HepG2 (cell line): ENCODE results near the gene DCAF8.

Source experiments
- BORCS8-MEF2B ChIP-seq: sonication (generic); formaldehyde crosslinking; IDR thresholded peaks from 2 replicates; pipeline ENCODE4 v1.8.0; 2022; ENCODE audit warnings: mild to moderate bottlenecking, missing genetic modification reagents
- CBX2 ChIP-seq, 2 experiments: fragments of 200-600 bp in 1 of 2; sonication (generic); formaldehyde crosslinking in 1 of 2; IDR thresholded peaks; 2 replicates each; pipeline versions ENCODE4 v1.7.0 to v1.8.1; 2018 to 2022; ENCODE audit warnings: low read depth in 2 of 2, low read length in 1 of 2, mild to moderate bottlenecking in 1 of 2, missing genetic modification reagents in 1 of 2
- ESRRA ChIP-seq: sonication (generic); formaldehyde crosslinking; IDR thresholded peaks from 2 replicates; pipeline ENCODE4 v1.5.1; 2020; ENCODE audit warnings: mild to moderate bottlenecking, low read depth, missing genetic modification reagents
- EZH2 ChIP-seq: conservative IDR thresholded peaks from 2 replicates; pipeline ENCODE4 v1.6.1; 2012; ENCODE audit warnings: mild to moderate bottlenecking, low read depth, low read length, moderate library complexity
- ZFP62 ChIP-seq: sonication (generic); formaldehyde crosslinking; IDR thresholded peaks from 2 replicates; pipeline ENCODE4 v1.4.0; 2020; ENCODE audit warnings: missing genetic modification reagents
- ZNF432 ChIP-seq: sonication (generic); formaldehyde crosslinking; IDR thresholded peaks from 2 replicates; pipeline ENCODE4 v1.5.0; 2020; ENCODE audit warnings: missing genetic modification reagents, mild to moderate bottlenecking, borderline replicate concordance
- ZNF768 ChIP-seq: sonication (generic); formaldehyde crosslinking; IDR thresholded peaks from 2 replicates; pipeline ENCODE4 v1.4.0; 2020; ENCODE audit warnings: missing genetic modification reagents
- ZNF790 ChIP-seq: sonication (generic); formaldehyde crosslinking; IDR thresholded peaks from 2 replicates; pipeline ENCODE4 v1.8.0; 2022; ENCODE audit warnings: missing genetic modification reagents, mild to moderate bottlenecking, borderline replicate concordance
- TF ChIP-seq, protein P1 (sequence below): sonication (generic); formaldehyde crosslinking; IDR thresholded peaks from 2 replicates; pipeline ENCODE4 v1.5.0; 2020; ENCODE audit warnings: mild to moderate bottlenecking, missing genetic modification reagents, moderate library complexity
- TF ChIP-seq, protein P2 (sequence below), 2 experiments: IDR thresholded peaks; 2 replicates each; pipeline ENCODE4 v1.6.1; 2011 to 2012; ENCODE audit warnings: low read length in 2 of 2, borderline replicate concordance in 1 of 2, low read depth in 1 of 2, mild to moderate bottlenecking in 1 of 2, moderate library complexity in 1 of 2
- TF ChIP-seq, protein P3 (sequence below): sonication (generic); formaldehyde crosslinking; IDR thresholded peaks from 2 replicates; pipeline ENCODE4 v1.4.0; 2020; ENCODE audit warnings: missing genetic modification reagents
- TF ChIP-seq, protein P4 (sequence below): sonication (generic); formaldehyde crosslinking; IDR thresholded peaks from 2 replicates; pipeline ENCODE4 v1.4.0; 2020; ENCODE audit warnings: missing genetic modification reagents
- TF ChIP-seq, protein P5 (sequence below): sonication (generic); formaldehyde crosslinking; IDR thresholded peaks from 2 replicates; pipeline ENCODE4 v1.4.0; 2020; ENCODE audit warnings: mild to moderate bottlenecking, missing genetic modification reagents

DNA sequence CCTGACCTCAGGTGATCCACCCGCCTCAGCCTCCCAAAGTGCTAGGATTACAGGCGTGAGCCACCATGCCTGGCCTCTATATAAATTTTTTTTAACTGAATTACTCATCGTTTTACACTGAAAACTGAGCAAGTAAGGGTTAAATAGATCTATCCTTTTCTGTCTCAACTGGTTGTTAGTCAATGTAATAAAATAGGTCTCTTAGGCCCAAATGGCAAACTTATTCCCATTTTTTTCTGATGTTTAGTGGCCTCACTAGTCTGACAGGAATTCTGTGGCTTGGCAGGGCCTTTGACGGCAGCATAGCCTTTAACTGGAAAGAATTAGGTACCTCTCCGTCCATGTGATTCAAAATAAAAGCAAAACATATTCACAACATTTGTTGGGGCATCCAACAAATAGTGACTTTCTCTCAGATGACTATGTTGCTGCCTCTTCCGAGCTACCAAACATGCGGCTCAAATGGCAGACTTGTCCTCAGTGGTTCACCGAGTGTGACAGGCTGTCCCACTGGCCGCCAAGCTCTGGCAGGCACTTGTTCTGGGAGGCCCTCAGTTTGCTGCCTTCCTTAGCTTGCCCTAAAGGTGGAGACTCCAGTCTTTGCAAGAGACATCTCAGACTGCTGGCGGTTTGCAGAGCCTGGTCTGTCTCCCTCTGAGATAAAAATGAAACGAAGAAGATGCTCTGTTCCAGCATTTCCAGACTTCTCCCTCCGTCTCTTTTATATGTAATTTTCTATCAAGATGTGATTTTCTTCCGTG lies 93.6 kb downstream of the DCAF8 start:
- TF ChIP-seq CBX2 (IDR thresholded peaks at IDR 0.05; ENCODE audit: low read depth, low read length) (no peak), CBX2 (CRISPR knock-in tag; IDR thresholded peaks at IDR 0.05; ENCODE audit: low read depth) (no peak), ESRRA (CRISPR knock-in tag) (no peak), ZNF768 (CRISPR knock-in tag) (no peak), BORCS8-MEF2B (CRISPR knock-in tag) (no peak), ZNF790 (no peak), ZFP62 (CRISPR knock-in tag) (no peak), EZH2 (no peak), ZNF432 (no peak)
- TF ChIP-seq, protein P1, sequence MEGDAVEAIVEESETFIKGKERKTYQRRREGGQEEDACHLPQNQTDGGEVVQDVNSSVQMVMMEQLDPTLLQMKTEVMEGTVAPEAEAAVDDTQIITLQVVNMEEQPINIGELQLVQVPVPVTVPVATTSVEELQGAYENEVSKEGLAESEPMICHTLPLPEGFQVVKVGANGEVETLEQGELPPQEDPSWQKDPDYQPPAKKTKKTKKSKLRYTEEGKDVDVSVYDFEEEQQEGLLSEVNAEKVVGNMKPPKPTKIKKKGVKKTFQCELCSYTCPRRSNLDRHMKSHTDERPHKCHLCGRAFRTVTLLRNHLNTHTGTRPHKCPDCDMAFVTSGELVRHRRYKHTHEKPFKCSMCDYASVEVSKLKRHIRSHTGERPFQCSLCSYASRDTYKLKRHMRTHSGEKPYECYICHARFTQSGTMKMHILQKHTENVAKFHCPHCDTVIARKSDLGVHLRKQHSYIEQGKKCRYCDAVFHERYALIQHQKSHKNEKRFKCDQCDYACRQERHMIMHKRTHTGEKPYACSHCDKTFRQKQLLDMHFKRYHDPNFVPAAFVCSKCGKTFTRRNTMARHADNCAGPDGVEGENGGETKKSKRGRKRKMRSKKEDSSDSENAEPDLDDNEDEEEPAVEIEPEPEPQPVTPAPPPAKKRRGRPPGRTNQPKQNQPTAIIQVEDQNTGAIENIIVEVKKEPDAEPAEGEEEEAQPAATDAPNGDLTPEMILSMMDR (CRISPR knock-in tag) = no peak
- TF ChIP-seq, protein P2, sequence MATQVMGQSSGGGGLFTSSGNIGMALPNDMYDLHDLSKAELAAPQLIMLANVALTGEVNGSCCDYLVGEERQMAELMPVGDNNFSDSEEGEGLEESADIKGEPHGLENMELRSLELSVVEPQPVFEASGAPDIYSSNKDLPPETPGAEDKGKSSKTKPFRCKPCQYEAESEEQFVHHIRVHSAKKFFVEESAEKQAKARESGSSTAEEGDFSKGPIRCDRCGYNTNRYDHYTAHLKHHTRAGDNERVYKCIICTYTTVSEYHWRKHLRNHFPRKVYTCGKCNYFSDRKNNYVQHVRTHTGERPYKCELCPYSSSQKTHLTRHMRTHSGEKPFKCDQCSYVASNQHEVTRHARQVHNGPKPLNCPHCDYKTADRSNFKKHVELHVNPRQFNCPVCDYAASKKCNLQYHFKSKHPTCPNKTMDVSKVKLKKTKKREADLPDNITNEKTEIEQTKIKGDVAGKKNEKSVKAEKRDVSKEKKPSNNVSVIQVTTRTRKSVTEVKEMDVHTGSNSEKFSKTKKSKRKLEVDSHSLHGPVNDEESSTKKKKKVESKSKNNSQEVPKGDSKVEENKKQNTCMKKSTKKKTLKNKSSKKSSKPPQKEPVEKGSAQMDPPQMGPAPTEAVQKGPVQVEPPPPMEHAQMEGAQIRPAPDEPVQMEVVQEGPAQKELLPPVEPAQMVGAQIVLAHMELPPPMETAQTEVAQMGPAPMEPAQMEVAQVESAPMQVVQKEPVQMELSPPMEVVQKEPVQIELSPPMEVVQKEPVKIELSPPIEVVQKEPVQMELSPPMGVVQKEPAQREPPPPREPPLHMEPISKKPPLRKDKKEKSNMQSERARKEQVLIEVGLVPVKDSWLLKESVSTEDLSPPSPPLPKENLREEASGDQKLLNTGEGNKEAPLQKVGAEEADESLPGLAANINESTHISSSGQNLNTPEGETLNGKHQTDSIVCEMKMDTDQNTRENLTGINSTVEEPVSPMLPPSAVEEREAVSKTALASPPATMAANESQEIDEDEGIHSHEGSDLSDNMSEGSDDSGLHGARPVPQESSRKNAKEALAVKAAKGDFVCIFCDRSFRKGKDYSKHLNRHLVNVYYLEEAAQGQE (IDR thresholded peaks at IDR 0.05; ENCODE audit: borderline replicate concordance in 1 of 2, low read depth in 1 of 2, low read length in 2 of 2) = no peak
- TF ChIP-seq, protein P3, sequence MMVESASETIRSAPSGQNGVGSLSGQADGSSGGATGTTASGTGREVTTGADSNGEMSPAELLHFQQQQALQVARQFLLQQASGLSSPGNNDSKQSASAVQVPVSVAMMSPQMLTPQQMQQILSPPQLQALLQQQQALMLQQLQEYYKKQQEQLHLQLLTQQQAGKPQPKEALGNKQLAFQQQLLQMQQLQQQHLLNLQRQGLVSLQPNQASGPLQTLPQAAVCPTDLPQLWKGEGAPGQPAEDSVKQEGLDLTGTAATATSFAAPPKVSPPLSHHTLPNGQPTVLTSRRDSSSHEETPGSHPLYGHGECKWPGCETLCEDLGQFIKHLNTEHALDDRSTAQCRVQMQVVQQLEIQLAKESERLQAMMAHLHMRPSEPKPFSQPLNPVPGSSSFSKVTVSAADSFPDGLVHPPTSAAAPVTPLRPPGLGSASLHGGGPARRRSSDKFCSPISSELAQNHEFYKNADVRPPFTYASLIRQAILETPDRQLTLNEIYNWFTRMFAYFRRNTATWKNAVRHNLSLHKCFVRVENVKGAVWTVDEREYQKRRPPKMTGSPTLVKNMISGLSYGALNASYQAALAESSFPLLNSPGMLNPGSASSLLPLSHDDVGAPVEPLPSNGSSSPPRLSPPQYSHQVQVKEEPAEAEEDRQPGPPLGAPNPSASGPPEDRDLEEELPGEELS (CRISPR knock-in tag) = no peak
- TF ChIP-seq, protein P4, sequence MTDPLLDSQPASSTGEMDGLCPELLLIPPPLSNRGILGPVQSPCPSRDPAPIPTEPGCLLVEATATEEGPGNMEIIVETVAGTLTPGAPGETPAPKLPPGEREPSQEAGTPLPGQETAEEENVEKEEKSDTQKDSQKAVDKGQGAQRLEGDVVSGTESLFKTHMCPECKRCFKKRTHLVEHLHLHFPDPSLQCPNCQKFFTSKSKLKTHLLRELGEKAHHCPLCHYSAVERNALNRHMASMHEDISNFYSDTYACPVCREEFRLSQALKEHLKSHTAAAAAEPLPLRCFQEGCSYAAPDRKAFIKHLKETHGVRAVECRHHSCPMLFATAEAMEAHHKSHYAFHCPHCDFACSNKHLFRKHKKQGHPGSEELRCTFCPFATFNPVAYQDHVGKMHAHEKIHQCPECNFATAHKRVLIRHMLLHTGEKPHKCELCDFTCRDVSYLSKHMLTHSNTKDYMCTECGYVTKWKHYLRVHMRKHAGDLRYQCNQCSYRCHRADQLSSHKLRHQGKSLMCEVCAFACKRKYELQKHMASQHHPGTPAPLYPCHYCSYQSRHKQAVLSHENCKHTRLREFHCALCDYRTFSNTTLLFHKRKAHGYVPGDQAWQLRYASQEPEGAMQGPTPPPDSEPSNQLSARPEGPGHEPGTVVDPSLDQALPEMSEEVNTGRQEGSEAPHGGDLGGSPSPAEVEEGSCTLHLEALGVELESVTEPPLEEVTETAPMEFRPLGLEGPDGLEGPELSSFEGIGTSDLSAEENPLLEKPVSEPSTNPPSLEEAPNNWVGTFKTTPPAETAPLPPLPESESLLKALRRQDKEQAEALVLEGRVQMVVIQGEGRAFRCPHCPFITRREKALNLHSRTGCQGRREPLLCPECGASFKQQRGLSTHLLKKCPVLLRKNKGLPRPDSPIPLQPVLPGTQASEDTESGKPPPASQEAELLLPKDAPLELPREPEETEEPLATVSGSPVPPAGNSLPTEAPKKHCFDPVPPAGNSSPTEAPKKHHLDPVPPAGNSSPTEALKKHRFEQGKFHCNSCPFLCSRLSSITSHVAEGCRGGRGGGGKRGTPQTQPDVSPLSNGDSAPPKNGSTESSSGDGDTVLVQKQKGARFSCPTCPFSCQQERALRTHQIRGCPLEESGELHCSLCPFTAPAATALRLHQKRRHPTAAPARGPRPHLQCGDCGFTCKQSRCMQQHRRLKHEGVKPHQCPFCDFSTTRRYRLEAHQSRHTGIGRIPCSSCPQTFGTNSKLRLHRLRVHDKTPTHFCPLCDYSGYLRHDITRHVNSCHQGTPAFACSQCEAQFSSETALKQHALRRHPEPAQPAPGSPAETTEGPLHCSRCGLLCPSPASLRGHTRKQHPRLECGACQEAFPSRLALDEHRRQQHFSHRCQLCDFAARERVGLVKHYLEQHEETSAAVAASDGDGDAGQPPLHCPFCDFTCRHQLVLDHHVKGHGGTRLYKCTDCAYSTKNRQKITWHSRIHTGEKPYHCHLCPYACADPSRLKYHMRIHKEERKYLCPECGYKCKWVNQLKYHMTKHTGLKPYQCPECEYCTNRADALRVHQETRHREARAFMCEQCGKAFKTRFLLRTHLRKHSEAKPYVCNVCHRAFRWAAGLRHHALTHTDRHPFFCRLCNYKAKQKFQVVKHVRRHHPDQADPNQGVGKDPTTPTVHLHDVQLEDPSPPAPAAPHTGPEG (CRISPR knock-in tag) = no peak
- TF ChIP-seq, protein P5, sequence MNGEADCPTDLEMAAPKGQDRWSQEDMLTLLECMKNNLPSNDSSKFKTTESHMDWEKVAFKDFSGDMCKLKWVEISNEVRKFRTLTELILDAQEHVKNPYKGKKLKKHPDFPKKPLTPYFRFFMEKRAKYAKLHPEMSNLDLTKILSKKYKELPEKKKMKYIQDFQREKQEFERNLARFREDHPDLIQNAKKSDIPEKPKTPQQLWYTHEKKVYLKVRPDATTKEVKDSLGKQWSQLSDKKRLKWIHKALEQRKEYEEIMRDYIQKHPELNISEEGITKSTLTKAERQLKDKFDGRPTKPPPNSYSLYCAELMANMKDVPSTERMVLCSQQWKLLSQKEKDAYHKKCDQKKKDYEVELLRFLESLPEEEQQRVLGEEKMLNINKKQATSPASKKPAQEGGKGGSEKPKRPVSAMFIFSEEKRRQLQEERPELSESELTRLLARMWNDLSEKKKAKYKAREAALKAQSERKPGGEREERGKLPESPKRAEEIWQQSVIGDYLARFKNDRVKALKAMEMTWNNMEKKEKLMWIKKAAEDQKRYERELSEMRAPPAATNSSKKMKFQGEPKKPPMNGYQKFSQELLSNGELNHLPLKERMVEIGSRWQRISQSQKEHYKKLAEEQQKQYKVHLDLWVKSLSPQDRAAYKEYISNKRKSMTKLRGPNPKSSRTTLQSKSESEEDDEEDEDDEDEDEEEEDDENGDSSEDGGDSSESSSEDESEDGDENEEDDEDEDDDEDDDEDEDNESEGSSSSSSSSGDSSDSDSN (CRISPR knock-in tag) = no peak
